Measurements from ENCODE around the gene DENND6B. TPM values are rescaled to one million over a fixed set of nuclear protein-coding genes. Genes with fewer than 3 reads are reported as not detected.
A peak's percentile ranks its signal among the peaks of the same experiment; 100 is the strongest.

The DENND6B gene
- total and polyA plus RNA-seq, 2 of the 13 experiments (the other 11 are each of a cell fraction or from before 2014, with no cell fraction given), result 0.95 to 3.8 TPM

GRCh38 chr22:50262973-50263617, 63.7 kb downstream of the DENND6B start:
- Histone ChIP-seq H3K36me3 (replicated peaks in 1 of 2; ENCODE audit: control insufficient read depth in 1 of 2, insufficient read depth in 2 of 2, low read length in 2 of 2) (no peaks in the 10 kb centered on the region), H3K9me3 (ENCODE audit: low read length) (no peaks in the 10 kb centered on the region), H2AFZ (ENCODE audit: low read length) (no peak overlapping the region), H3K27me3 (ENCODE audit: control insufficient read depth in 1 of 2, insufficient read depth in 2 of 2, low read length in 2 of 2) (peaks cover 12 to 39% of the 10 kb centered on the region in 2 experiments; a peak in 4 of 5 replicates), H3K4me3 (replicated peaks in 1 of 3; ENCODE audit: insufficient read depth in 1 of 3, low read depth in 2 of 3, low read length in 3 of 3) (peak overlapping the region in 2 of 3 experiments; percentile 22 to 71; a peak in 3 of 6 replicates), H3K27ac (ENCODE audit: extremely low read length, insufficient read depth, low read length) (no peak overlapping the region), H3K9ac (ENCODE audit: insufficient read depth, low read depth, low read length) (no peak overlapping the region; the same call in 1 of the 2 replicates), H3K4me2 (ENCODE audit: low read depth, low read length) (peak overlapping the region; percentile 80), H4K20me1 (ENCODE audit: insufficient read depth, low read length) (no peaks in the 10 kb centered on the region), H3K4me1 (ENCODE audit: insufficient read depth, low read length) (peaks cover 38% of the 10 kb centered on the region), H3K79me2 (ENCODE audit: insufficient read depth, low read length) (no peaks in the 10 kb centered on the region)
- 7% methylated on average over 9 of the region's 9 CpGs for WGBS (ENCODE audit: low lambda C conversion rate)
- intact Hi-C loops (cut with micrococcal nuclease; ENCODE audit: unreplicated experiment) (no loop called here), in situ Hi-C loops (cut with HindIII; ENCODE audit: extremely low pct_ligation_motif_present, low pct_unique_long_range_greater_than_20kb) (no loop called here)
- ATAC-seq (no peak), FAIRE-seq (no peak), DNase-seq (ENCODE audit: low spot score) (no peak)
- BruUV-seq (replicated peaks), result no TSS peak
- TF ChIP-seq ZSCAN29 (CRISPR knock-in tag; conservative IDR thresholded peaks at IDR 0.05) (no peak), RXRA (CRISPR knock-in tag; IDR thresholded peaks at IDR 0.05) (peak; percentile 10; the same call in 1 of the 2 replicates)
- CTCF ChIA-PET (ENCODE audit: low intra/inter-chr PET ratio, low total read pairs), result no interaction called here
- POLR2A ChIA-PET, result interaction anchor here (1.1 to 2.4 kb wide), 7 partner anchors 9 to 283 kb away, joined by 3 to 10 read pairs (median 5); partner anchors contain the start of genes HDAC10, KLHDC7B, PLXNB2 and TUBGCP6

GRCh38 chr22:50262460-50262911, 64.3 kb downstream of the DENND6B start:
- POLR2A ChIA-PET, result interaction anchor here (1.1 to 2.4 kb wide), 7 partner anchors 10 to 283 kb away, joined by 3 to 10 read pairs (median 5); partner anchors contain the start of genes HDAC10, KLHDC7B, PLXNB2 and TUBGCP6
- in situ Hi-C loops (cut with HindIII; ENCODE audit: extremely low pct_ligation_motif_present, low pct_unique_long_range_greater_than_20kb), result no loop called here
- TF ChIP-seq ZNF687 (CRISPR knock-in tag; IDR thresholded peaks at IDR 0.05), result peak; percentile 31; the same call in 1 of the 2 replicates
- peak; percentile 20; the same call in 1 of the 2 replicates for TF ChIP-seq KDM2A (CRISPR knock-in tag; IDR thresholded peaks at IDR 0.05; ENCODE audit: borderline replicate concordance, low read depth)
- no peak for TF ChIP-seq YEATS4 (CRISPR knock-in tag; IDR thresholded peaks at IDR 0.05; ENCODE audit: borderline replicate concordance)
- TF ChIP-seq MAZ (IDR thresholded peaks at IDR 0.05; ENCODE audit: borderline replicate concordance, low read depth, low read length), result no peak
- no peak for TF ChIP-seq MAZ (CRISPR knock-in tag; IDR thresholded peaks at IDR 0.05; ENCODE audit: low read depth)
- TF ChIP-seq SMYD3 (CRISPR knock-in tag; IDR thresholded peaks at IDR 0.05), result no peak
- TF ChIP-seq RBAK (CRISPR knock-in tag; IDR thresholded peaks at IDR 0.05), result no peak
- no peak for TF ChIP-seq HDAC6 (IDR thresholded peaks at IDR 0.05; ENCODE audit: low read depth, low read length)
- TF ChIP-seq ZNF24 (IDR thresholded peaks at IDR 0.05), result no peak
- TF ChIP-seq PBX2 (CRISPR knock-in tag; IDR thresholded peaks at IDR 0.05), result no peak
- TF ChIP-seq ZNF12 (CRISPR knock-in tag; IDR thresholded peaks at IDR 0.05), result no peak

More at GRCh38 chr22:50262460-50262911, 64.3 kb downstream of the DENND6B start:
- WGBS (ENCODE audit: low lambda C conversion rate), result 60% methylated on average over 1 of the region's 7 CpGs
- Histone ChIP-seq H3K4me3 (replicated peaks in 1 of 3; ENCODE audit: insufficient read depth in 1 of 3, low read depth in 2 of 3, low read length in 3 of 3) (peak overlapping the region; percentile 2 to 74 (median 71); a peak in 3 of 6 replicates), H2AFZ (ENCODE audit: low read length) (no peak overlapping the region), H3K9me3 (ENCODE audit: low read length) (no peaks in the 10 kb centered on the region), H3K36me3 (replicated peaks in 1 of 2; ENCODE audit: control insufficient read depth in 1 of 2, insufficient read depth in 2 of 2, low read length in 2 of 2) (no peaks in the 10 kb centered on the region), H3K4me2 (ENCODE audit: low read depth, low read length) (peak overlapping the region; percentile 80), H3K9ac (ENCODE audit: insufficient read depth, low read depth, low read length) (no peak overlapping the region; the same call in 1 of the 2 replicates), H3K27ac (ENCODE audit: extremely low read length, insufficient read depth, low read length) (no peak overlapping the region), H3K79me2 (ENCODE audit: insufficient read depth, low read length) (no peaks in the 10 kb centered on the region), H4K20me1 (ENCODE audit: insufficient read depth, low read length) (no peaks in the 10 kb centered on the region), H3K27me3 (ENCODE audit: control insufficient read depth in 1 of 2, insufficient read depth in 2 of 2, low read length in 2 of 2) (peaks cover 10 to 36% of the 10 kb centered on the region in 2 experiments; a peak in 4 of 5 replicates), H3K4me1 (ENCODE audit: insufficient read depth, low read length) (peaks cover 40% of the 10 kb centered on the region)
- intact Hi-C loops (cut with micrococcal nuclease; ENCODE audit: unreplicated experiment), result no loop called here
- no peak for FAIRE-seq
- ATAC-seq, result peak; percentile 44
- CTCF ChIA-PET (ENCODE audit: low intra/inter-chr PET ratio, low total read pairs), result no interaction called here
- BruUV-seq (replicated peaks), result no TSS peak
- peak; percentile 28 for DNase-seq (ENCODE audit: low spot score)

Data from HepG2 (cell line).